Measurements from ENCODE around the gene LCE7A. TPM values are rescaled to one million over a fixed set of nuclear protein-coding genes. Genes with fewer than 3 reads are reported as not detected.

Gene LCE7A
- total RNA-seq, 1 experiment from 2014 or later, result not detected

DNA sequence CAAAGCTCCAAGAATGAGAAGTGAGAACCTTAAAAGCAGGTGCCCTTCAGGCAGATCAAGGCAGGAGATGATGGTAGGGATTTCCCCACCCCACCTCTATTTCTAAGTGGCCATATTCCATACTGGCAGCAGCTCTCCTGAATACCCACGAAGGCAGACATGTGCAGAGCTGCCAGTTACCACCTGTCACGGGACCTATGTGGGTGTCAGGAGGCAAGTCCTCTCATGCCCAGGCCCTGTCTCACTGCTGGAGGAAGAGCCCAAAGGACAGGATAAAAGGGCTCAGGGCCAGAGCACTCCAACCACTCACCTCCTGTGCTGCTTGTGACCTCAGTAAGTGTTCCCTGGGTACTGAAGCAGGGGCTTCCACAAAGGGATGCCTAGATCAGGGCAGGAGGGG, 48.7 kb upstream of the LCE7A start:
- Histone ChIP-seq H4K5ac (ENCODE audit: insufficient read length, low read depth, low read length) (no peak overlapping the region), H3K27me3 (ENCODE audit: insufficient read depth, low read length) (no peaks in the 10 kb centered on the region), H3T11ph (ENCODE audit: low read length) (no peak overlapping the region), H3K23me2 (ENCODE audit: insufficient read length, low read depth, low read length, poor library complexity, severe bottlenecking) (no peaks in the 10 kb centered on the region), H3K23ac (ENCODE audit: insufficient read length, low read depth, low read length) (no peak overlapping the region), H2BK20ac (ENCODE audit: low read depth, low read length, poor library complexity, severe bottlenecking) (no peak overlapping the region), H3K79me2 (ENCODE audit: insufficient read depth, low read length) (no peaks in the 10 kb centered on the region), H3K27ac (ENCODE audit: insufficient read length, low read depth, low read length) (no peak overlapping the region), H4K91ac (ENCODE audit: insufficient read length, low read depth, low read length) (no peak overlapping the region), H3K18ac (ENCODE audit: insufficient read length, low read depth, low read length) (no peak overlapping the region), H4K20me1 (ENCODE audit: control insufficient read depth, insufficient read depth, insufficient read length) (no peaks in the 10 kb centered on the region), H4K8ac (replicated peaks; ENCODE audit: insufficient read length, low read depth, low read length) (no peak overlapping the region), H3K9me3 (ENCODE audit: control insufficient read depth, low read depth, low read length) (peaks cover 76% of the 10 kb centered on the region), H2BK12ac (ENCODE audit: insufficient read length, low read depth, low read length) (no peak overlapping the region), H3K4me1 (ENCODE audit: insufficient read depth, low read length) (no peaks in the 10 kb centered on the region), H2AK5ac (ENCODE audit: insufficient read length, low read length) (no peak overlapping the region), H3K79me1 (ENCODE audit: insufficient read depth, low read depth, low read length, poor library complexity, severe bottlenecking) (no peaks in the 10 kb centered on the region), H3K9ac (ENCODE audit: extremely low read depth, insufficient read length, low read length) (no peak overlapping the region), H2BK120ac (ENCODE audit: low read depth, low read length, poor library complexity, severe bottlenecking) (no peak overlapping the region), H3K56ac (ENCODE audit: insufficient read length, low read depth, low read length) (no peak overlapping the region), H3K14ac (ENCODE audit: insufficient read depth, low read length) (no peak overlapping the region), H2AFZ (ENCODE audit: low read length) (no peak overlapping the region), H3K4ac (ENCODE audit: low read depth, low read length) (no peak overlapping the region), H2BK5ac (ENCODE audit: insufficient read length, low read length) (no peak overlapping the region), H2BK15ac (ENCODE audit: low read depth, low read length) (no peak overlapping the region), H3K4me2 (ENCODE audit: insufficient read depth, insufficient read length, low read length) (no peak overlapping the region)
- Mint-ChIP-seq H3K4me1 (no peaks in the 10 kb centered on the region), H3K27me3 (ENCODE audit: low read depth) (no peaks in the 10 kb centered on the region; the same call in none of the 2 replicates), H3K9me3 (peaks cover 86 to 88% of the 10 kb centered on the region in 2 experiments), H3K27ac (no peak overlapping the region), H3K4me3 (no peak overlapping the region), H3K36me3 (ENCODE audit: insufficient read depth in 1 of 3, low read depth in 3 of 3) (peaks cover 4 to 20% (median 6%) of the 10 kb centered on the region in 3 experiments; a peak in 5 of 7 replicates)
- WGBS (ENCODE audit: extremely low coverage, insufficient read length, low lambda C conversion rate), result no CpG with 5 or more reads among the region's 2 CpGs
- DNase-seq, result no peak
- no peak for TF ChIP-seq CTCF (conservative IDR thresholded peaks at IDR 0.05)

Data from H9 (cell line).